Activated CD4-positive, CD25-positive, alpha-beta regulatory T cell treated with anti-CD3 and anti-CD28 coated beads, Interleukin-2, amount 50 U/mL, for 24 hours (primary cell): ENCODE results near the gene MAPKAP1.
"Not testable (repeated sequence)": the region's sequence is repeated elsewhere in the genome, so short reads cannot be mapped to it uniquely, and the experiment has no call there.

Source experiments
- ATAC-seq, 2 donors: fragments of 150-1000 bp; cut with Tn5 transposase; one replicate each; pipeline ENCODE4 v1.10.0; 2021; ENCODE audit warnings: mild to moderate bottlenecking in 1 of 2, moderate library complexity in 1 of 2

MAPKAP1 gene

DNA sequence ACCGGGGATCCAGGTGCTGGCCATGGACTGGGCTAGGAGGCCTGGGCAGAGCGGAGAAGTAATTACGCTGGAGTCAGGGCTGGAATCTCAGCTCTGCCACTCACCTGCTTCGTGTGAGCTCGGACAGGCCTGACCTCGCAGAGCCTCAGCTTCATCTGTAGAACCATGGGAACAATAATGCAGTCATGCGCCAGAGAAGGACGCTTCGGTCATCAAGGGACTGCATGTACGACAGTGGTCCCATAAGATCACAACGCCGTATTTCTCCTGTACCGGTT is 300.3 kb downstream of the MAPKAP1 start:
- no peak for ATAC-seq

DNA sequence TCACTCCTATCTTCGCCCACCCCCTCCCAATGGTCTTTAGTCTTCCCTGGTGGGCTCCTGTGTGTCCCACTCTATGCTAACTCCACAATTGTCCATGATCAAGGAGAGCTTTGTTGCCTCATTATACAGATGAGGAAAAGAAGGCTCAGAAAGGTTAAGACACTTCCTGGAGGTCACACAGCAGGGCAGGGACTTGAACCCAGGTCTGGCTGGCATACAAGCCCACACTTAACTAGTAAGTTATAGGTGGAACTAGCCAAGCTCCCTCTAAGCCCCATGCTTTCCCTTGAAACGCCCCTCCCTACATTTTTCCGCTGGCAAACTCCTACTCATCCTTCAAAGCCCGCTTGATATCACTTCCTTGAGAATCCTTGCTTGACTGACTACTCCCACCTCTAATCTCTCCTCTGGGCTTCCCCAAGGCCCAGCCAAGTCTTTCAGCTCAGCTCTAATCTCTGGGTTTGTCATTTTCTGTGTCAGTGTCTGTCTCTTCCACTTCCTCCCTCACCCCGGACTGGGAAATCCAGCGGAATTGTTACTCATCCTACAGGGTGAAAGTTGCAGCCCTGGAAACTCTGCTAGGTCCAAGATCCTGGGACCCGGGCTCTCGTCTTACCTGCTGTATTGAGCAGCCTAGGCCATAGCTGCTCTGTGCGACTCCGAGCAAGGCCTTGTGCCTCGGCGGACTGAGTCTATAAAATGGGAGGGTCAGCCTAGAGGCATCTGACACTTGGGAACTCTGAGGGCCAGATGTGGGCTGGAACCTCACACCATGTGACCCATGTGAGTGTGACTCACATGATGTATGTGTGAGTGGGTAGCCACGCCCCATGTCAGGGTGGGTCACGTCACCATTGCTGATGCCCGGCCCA is 300.8 kb downstream of the MAPKAP1 start:
- ATAC-seq, result no peak

DNA sequence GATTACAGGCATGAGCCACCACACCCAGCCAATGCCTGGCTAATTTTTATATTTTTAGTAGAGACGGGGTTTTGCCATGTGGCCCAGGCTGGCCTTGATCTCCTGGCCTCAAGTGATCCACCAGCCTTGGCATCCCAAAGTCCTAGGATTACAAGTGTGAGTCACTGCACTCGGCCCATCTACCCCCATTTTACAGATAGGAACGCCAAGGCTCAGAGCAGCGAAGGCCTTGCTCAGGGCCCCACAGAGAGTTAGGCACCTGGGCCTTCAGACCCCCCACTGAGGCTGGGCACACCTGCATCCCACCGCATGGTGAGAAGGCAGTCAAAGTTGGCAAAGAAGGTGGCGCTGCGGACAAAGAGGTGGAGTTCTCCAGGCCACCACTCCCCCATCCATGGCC is 302.3 kb downstream of the MAPKAP1 start:
- no peak for ATAC-seq

DNA sequence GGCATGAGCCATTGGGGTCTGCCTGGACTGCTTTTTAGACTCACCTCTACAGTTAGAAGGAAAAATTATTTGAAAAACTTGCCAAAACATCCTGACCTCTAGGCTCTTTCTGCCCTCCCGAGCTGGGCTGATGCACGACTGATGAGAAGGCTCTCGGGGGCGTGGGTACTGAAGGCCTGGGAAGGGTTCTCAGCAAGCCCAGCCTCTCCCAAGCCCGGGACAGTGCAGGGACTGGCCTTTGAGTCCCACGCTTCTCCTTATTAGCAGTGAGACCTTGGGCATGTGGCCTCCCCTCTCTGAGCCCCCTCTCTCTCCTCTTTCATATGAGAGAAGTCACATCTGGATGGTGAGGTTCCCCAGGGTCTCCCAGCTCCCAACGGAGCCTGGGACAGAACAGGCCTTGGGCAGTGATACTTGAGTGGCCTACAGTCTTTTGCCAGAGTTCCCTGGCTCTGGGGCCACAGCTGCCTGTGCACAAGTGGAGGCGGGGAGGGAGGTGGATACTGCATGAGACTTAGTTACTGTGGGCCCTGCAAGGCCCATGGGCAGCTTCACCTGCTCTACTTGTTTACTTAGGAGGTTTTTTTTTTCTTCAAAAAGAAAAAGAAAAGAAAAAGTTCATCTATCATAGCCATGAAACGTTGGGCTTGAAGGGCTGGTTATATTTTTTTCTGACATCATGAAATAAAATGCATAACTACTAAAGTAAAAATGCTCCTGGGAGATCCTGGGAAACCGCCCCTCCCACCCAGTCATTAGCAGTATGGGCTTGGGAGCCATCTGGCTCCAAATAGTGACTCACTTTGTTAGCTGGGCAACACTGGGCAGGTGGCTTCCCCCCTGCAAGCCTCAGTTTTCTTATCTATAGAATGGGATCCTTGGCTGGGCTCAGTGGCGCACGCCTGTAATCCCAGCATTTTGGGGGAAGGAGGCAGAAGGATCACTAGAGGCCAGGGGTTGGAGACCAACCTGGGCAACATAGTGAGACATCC is 306.0 kb downstream of the MAPKAP1 start:
- no peak for ATAC-seq

DNA sequence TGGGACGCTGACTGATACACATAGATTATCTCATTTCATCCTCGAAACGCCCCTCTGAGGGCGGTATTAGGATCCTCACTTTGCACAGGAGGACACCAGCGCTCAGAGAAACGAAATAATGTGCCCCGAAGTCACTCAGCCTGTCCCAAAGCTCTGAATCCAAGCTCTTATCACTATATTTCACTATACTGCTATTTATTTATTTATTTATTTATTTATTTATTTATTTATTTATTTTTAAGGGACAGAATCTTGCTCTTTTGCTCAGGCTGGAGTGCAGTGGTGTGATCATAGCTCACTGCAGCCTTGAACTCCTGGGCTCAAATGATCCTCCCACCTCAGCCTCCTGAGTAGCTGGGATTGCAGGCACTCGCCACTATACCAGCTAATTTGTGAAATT is 306.8 kb downstream of the MAPKAP1 start:
- ATAC-seq, result not testable (repeated sequence)

DNA sequence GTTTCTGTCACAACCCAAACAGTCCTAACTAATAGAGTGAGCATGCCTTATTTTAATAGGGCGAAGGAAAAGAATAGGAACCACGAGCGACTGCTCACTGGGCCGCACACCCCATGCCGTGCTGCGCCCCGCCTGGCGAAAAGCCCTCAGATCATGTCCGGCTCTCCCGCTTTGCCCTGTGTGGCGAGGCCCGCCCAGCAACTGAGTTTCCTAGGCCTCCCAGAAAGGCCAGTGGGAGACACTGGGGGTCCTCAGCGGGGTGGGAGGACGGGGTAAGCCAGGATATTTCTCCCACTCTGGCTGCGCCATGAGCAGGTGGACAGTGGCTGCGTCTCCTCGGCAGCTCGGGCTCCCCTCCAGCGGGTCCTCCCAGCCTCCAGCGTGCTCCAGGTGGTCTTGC is 307.3 kb downstream of the MAPKAP1 start:
- ATAC-seq, result no peak

DNA sequence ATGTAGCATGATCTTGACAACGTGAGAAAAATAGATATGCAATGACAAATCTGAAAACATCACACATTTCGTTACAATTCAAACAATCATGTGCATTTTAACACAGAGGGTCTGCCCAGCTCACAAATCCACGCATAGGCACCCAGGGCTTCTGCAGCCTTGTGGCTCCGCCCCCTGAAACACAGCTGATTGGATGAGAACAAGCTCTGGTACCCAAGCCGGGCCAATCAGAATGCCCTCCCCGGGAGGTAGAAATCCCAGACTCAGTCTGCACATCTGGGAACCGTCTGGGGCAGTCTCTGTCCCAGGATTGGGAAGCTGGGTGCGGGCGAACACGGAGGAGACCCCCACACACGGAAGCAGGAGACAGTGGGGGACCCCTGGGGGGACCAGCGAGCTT is 307.8 kb downstream of the MAPKAP1 start:
- no peak for ATAC-seq

DNA sequence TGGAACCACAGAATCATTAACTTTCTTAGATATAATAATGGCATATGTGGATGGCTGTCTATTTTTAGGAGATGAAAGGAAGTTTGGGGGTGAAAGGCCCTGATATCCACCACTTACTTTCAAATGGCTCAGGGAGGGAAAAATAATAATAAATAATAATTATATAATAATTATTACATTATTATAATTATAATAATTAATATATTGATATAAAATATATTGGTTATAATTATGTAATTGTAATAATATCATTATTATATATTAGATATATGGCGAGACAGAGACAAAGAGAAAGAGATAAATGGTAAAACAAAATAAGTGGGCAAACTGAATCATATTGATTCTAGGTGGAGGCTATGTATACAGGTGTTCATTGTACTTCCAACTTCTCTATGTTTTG is 308.8 kb downstream of the MAPKAP1 start:
- no peak for ATAC-seq

DNA sequence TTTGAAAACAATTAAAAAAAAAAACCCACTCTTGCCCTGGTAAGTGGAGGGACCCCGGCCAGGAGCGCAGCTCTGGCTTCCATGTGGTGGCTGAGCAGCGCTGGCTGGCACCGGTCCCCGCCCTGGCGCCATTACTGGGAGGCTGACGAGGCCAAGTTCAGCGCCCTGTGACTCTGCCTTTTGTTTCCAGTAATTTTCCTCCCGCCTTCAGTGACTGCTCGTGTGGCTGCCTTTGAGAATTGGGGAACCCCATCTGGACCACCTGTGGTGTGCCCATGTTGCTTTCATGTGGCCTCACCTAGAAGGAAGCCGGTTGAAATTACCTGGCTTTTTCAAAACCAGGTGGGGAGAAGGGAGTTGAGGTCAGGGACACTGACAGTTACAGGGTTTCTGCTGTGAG is 309.3 kb downstream of the MAPKAP1 start:
- ATAC-seq, result no peak

DNA sequence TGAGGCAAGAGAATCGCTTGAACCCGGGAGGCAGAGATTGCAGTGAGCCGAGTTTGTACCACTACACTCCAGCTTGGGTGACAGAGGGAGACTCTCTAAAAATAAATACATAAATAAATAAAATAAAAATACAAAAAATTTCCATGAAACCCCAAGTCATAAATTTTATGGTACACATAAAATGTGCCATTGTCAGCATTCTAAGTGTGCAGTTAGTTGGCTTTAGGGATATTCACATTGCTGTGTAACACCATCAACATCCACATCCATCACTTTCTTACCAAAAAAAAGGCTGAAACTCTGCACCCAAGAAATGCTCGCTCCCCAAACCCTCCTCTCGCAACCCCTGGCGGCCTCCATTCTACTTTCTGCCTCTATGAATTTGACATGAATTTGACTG is 310.2 kb downstream of the MAPKAP1 start:
- no peak for ATAC-seq

DNA sequence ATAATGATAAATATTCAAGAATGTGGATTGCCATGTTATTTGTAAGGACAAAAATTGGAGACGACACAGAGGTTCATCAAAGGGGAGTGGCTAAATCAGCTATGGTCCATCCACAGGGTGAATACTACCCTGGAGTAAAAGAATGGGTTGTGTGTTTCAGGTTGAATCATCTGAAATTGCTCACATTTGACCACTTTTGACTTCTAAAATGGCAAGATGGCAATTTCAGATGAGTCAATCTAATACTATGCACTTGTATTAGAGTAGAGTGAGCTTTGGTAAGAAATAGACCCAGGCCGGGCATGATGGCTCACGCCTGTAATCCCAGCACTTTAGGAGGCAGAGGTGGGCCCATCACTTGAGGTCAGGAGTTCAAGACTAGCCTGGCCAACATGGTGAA is 313.6 kb downstream of the MAPKAP1 start:
- ATAC-seq, result peak in 1 of 2 donors; percentile 55

DNA sequence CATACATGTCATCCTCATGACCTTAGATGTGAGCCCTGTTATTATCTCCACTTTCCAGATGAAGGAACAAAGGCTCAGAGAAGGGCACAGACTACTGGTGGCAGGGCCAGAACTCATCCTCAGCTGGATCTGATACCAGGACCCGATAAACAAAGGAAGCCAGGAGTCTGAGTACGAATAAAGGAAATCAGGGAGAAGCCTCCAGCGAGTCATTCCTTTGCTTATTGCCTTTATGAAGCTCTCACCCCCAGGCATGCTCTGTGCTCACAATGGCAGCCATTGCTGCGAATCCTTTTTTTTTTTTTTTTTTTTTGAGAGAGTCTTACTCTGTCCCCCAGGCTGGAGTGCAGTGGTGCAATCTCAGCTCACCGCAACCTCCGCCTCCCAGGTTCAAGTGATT is 315.3 kb downstream of the MAPKAP1 start:
- ATAC-seq, result no peak

DNA sequence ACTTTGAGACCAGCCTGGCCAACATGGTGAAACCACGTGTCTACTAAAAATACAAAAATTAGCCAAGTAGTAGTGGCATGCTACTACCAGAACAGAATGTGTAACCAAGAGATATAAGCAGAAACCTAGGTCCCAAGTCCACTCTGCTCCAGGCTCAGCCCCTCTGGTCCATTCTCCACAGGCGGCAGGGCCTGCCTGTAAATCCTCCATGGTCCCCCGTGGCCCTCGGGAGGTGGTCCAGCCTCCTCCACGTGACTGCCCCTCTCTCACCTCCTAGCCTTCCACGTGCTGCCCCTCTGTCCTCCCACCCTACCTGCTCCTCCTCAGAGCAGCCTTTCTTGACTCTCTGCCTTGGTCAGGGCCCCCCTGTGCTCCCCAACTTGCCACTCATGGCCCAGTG is 318.0 kb downstream of the MAPKAP1 start:
- ATAC-seq, result no peak

DNA sequence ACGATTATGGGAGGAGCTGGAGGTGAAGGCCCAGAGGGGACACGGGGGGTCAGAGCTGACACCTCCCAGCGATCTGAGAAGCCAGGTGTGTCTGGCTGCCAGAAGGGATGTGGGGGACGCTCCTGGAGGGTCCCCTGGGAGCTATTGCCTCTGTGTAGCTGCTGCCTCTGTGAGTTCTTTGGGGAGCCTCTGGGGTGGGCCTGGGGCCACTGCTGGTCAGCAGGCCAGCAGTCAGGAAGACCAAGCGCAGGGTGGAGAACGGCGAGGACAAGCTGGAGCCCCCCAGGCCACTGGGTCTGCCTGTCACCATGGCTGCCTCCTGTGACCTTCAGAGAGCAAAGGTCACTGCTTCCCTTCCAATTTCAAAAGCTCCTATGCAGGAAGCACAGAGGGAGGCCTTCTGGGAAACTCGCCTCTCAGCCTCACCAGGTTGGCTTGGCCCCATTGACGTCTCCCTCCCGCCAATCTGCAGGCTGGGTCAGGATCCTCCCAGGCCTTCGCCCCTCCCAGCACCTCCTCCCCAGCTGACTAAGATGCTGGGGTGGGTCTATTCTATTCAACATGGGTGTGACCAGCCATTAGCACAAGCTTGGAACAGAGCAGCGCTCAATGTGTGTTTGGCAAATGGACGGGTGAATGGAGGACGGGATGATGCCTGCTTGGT is 319.0 kb downstream of the MAPKAP1 start:
- no peak for ATAC-seq
